ENCODE data around the gene PZP.

The PZP gene

GRCh38 chr12:9123781-9124382 is 84.3 kb downstream of the PZP start:
- DNase-seq (ENCODE audit: low spot score), result no peak

- DNase-seq (ENCODE audit: low spot score), result no peak
Observed at GRCh38 chr12:9122091-9122609, 86.0 kb downstream of the PZP start.

GRCh38 chr12:9120487-9121184 is 87.6 kb downstream of the PZP start:
- DNase-seq (ENCODE audit: low spot score), result no peak

- DNase-seq (ENCODE audit: low spot score), result no peak
Observed at GRCh38 chr12:9118158-9118557, 90.0 kb downstream of the PZP start.

- no peak for DNase-seq (ENCODE audit: low spot score)
Observed at GRCh38 chr12:9115731-9116559, 92.2 kb downstream of the PZP start, which contains the start of gene A2M. Gene A2M (minus strand): TSS chr12:9115919. CDS start chr12:9115849, 70 bp downstream.

GRCh38 chr12:9114946-9115345 is 93.2 kb downstream of the PZP start:
- DNase-seq (ENCODE audit: low spot score), result no peak

- no peak for DNase-seq (ENCODE audit: low spot score)
Observed at GRCh38 chr12:9113987-9114309, 94.2 kb downstream of the PZP start.

- DNase-seq (ENCODE audit: low spot score), result no peak
Observed at GRCh38 chr12:9113296-9113986, 94.8 kb downstream of the PZP start.

- DNase-seq (ENCODE audit: low spot score), result no peak
Observed at GRCh38 chr12:9112076-9112853, 95.9 kb downstream of the PZP start.

- no peak for DNase-seq (ENCODE audit: low spot score)
Observed at GRCh38 chr12:9111525-9111924, 96.7 kb downstream of the PZP start.

GRCh38 chr12:9109737-9110491 is 98.3 kb downstream of the PZP start:
- no peak for DNase-seq (ENCODE audit: low spot score)

GRCh38 chr12:9109213-9109522 is 99.0 kb downstream of the PZP start:
- DNase-seq (ENCODE audit: low spot score), result no peak

GRCh38 chr12:9108504-9109212 is 99.5 kb downstream of the PZP start:
- DNase-seq (ENCODE audit: low spot score), result no peak

- DNase-seq (ENCODE audit: low spot score), result no peak
Observed at GRCh38 chr12:9107542-9107873, 100.7 kb downstream of the PZP start.

- no peak for DNase-seq (ENCODE audit: low spot score)
Observed at GRCh38 chr12:9106610-9107541, 101.3 kb downstream of the PZP start.

GRCh38 chr12:9106067-9106466 is 102.1 kb downstream of the PZP start:
- no peak for DNase-seq (ENCODE audit: low spot score)

- DNase-seq (ENCODE audit: low spot score), result no peak
Observed at GRCh38 chr12:9104767-9105423, 103.3 kb downstream of the PZP start.

GRCh38 chr12:9104087-9104486 is 104.1 kb downstream of the PZP start:
- DNase-seq (ENCODE audit: low spot score), result no peak

Data from AG08396 (cell line).